Anterior cingulate cortex (tissue), 58 donors: ENCODE results near the gene PPARD.
"Not testable (repeated sequence)": the region's sequence is repeated elsewhere in the genome, so short reads cannot be mapped to it uniquely, and the experiment has no call there.

ENCODE experiments used
- DNase-seq, 58 donors: peaks; one replicate each; lab custom pipeline; 2025; lab: John Stamatoyannopoulos, UW

Gene PPARD

DNA sequence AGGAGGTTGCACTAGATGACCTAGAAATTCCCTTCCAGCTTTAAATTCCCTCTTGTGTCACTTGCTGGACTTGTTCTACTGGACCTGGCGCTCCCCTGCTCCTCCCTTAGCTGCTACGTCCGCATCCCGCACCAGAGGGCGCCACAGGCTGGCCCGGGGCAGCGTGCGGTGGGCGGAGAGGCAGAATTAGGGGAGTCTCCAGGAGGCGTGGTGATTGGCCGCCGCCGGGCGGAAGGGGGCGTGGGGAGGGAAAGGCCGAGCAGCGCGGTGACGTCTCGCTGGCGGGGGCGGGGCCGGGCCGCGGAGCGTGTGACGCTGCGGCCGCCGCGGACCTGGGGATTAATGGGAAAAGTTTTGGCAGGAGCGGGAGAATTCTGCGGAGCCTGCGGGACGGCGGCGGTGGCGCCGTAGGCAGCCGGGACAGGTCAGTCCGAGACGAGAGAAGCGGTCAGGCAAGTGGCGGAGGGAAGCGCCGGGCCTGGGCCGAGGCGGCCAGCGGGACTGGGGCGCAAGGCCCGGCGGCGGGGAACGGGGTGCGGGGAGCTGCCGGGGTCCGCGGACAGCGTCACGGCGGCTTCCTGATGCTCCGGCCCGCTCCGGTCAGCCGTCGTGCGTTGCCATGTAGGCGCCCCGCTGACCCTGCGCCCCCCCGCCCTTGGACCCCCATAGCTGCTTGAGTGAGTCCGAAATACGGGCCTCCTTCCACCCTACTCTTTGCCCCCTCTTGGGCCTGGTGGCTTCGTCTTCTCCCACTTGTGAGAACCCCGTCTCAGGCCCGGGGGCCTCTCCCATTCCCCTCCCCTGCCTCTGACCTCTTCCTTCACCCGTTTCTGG, at the start of gene PPARD:
PPARD (plus strand) TSS at position 301 of the 834 bp plus-strand sequence. CDS start 68,530 bp downstream, outside the sequence.
- peak; percentile 69 to 99 (median 97) for DNase-seq

DNA sequence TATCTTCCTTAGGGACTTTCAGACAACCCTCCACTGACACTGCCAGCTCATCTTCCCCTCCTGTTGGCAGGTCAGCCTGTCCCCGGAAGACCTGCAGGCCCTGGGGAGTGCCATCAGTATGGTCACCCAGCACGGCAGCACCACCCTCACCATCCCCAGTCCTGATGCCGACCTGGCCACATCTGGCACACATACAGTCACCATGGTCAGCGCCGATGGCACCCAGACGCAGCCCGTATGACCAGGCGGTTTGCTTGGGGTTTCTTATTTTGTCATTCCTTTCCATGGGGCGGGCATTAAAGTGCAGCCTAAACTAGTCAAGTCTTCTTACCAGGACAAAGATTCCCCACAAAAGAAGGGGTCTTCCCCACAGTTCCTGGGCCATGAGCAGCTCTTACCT, 48.7 kb upstream of the PPARD start:
- DNase-seq, result no peak

DNA sequence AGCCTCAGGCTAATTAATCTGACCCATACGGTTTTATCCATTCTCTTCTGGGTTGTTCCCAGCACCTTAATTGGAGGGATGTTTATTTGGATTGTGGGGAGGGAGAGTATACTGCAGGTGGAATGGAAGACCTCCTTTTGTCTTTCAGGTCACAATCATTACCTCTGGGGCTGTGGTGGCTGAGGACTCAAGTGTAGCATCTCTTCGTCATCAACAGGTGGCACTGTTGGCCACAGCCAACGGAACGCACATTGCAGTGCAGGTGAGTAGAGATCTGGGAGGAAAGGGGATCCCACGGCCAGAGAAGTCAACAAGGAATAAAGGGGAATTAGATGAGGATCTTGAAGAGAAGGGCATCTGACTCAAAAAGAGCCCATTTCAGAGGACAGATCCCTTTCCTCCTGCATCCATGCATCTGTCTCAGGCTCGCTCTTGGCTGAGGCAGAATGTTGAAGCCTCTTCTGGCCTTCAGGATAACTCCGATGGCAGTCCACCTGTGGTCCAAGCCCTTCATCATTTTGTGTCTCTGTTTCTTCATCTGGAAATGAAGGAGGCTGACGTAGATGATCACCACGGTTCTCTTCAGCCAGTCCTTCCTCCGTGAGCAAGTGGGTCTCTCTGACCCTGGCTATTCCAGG, 47.9 kb upstream of the PPARD start:
- DNase-seq, result peak in 14 of 58 donors; percentile 5 to 38 (median 14)

DNA sequence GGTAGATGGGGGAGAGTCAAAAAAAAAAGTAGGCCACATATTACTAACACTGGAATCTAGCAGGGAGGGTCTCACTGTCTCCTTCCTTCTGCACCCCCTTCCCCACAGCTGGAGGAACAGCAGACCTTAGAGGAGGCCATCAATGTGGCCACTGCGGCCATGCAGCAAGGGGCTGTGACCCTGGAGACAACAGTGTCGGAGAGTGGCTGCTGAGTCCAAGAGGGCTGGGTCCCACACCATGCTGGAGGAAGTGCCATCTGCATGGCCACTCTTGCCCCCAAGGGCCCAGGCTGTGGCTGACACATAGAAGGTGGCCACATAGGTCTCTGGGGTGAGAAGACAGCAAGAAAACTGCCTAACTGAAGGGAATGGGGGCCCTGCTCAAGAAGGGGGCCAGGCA, 47.3 kb upstream of the PPARD start:
- no peak for DNase-seq

DNA sequence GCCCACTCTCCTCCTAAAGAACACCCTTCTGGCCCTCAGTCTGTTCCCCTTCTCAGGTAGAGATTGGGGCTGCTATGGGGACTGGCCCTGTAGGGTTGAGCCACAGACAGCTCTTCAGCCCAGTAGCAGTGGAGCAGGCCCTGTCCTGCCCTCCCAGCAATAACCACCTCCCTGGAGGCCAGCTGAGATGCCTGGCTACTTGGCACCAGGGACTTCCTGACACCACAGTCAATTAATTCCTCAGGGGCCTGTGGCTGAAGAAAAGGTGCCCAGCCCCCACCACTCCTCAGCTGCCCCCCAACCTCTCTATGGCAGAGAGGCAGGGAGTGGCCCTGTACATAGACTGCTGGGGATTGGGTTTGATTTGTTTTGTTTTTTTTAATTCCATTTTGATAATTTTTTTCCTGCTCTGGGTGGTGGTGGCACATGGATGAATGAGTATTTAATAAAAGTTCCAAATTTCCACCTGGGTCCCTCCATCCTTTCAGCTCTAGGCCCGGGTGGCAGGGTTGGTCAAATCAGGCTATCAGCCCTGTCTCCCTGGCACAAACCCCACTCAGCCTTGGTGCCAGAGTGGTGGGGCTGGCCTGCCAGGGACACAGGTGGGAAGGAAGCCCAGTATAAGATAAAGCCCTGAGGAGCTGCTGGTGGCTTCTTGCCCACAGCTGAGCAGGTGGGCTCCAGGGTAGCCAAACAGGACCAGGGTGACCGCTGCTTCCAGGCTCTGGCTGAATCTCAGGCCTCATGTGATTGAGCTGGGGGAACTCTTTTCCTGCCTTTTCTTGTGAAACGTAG, 46.6 kb upstream of the PPARD start:
- DNase-seq, result no peak

- DNase-seq, result no peak
Measured at GRCh38 chr6:35296931-35297600, 45.3 kb upstream of the PPARD start.

- peak in 29 of 58 donors; percentile 3 to 55 (median 24) for DNase-seq
Measured at GRCh38 chr6:35297601-35298481, 44.5 kb upstream of the PPARD start, which contains the start of gene DEF6. Gene DEF6 (plus strand): TSS chr6:35297818. CDS start chr6:35297857, 39 bp downstream.

GRCh38 chr6:35298625-35299140, 43.7 kb upstream of the PPARD start:
- no peak for DNase-seq

- DNase-seq, result peak in 4 of 58 donors; percentile 8 to 29 (median 18)
Measured at GRCh38 chr6:35299674-35300073, 42.7 kb upstream of the PPARD start.

DNA sequence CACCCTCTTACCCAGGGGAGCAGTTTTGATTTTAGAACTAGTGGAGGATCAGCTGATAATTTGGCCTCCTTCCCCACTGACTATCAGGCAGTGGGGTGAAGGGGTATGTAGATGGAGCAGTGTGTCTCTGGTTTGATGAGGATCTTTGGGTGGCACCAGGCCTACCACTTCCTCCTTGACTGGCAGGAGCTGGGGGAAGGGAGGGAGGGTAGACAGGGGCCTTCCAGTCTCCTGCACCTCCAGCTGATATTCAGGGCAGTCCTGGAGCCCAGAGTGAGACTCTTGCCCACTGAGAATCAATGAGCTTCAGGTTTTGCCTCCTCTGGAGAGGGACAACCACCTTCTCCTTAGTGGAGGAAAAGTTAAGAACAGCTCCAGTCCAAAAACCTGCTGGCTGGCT, 41.5 kb upstream of the PPARD start:
- DNase-seq, result no peak

GRCh38 chr6:35302604-35303241, 39.6 kb upstream of the PPARD start:
- peak in 3 of 58 donors; percentile 8 to 50 (median 42) for DNase-seq

GRCh38 chr6:35304299-35304698, 38.1 kb upstream of the PPARD start:
- DNase-seq, result no peak

- DNase-seq, result no peak
Measured at GRCh38 chr6:35305117-35305516, 37.2 kb upstream of the PPARD start.

- DNase-seq, result not testable (repeated sequence)
Measured at GRCh38 chr6:35307138-35307537, 35.2 kb upstream of the PPARD start.

GRCh38 chr6:35308543-35308942, 33.8 kb upstream of the PPARD start:
- DNase-seq, result not testable (repeated sequence)

GRCh38 chr6:35309611-35310264, 32.6 kb upstream of the PPARD start:
- DNase-seq, result no peak

GRCh38 chr6:35310265-35310831, 32.0 kb upstream of the PPARD start:
- DNase-seq, result no peak
